Naive thymus-derived CD4-positive, alpha-beta T cell (primary cell): Measurements from ENCODE around the gene DYRK1B. TPM values are rescaled to one million over a fixed set of nuclear protein-coding genes. Genes with fewer than 3 reads are reported as not detected.

Experiments
- ATAC-seq: fragments of 150-1000 bp; cut with Tn5 transposase; 2 replicates; pipeline ENCODE4 v1.10.0; 2021; ENCODE audit warnings: mild to moderate bottlenecking, moderate library complexity
- CTCF ChIA-PET: fragments of 350-600 bp; sonication (Branson Sonifier 250); formaldehyde crosslinking; loops from one replicate; lab custom pipeline; 2021; ENCODE audit warnings: antibody characterized with exemption; lab: Charles Lee
- POLR2A ChIA-PET: fragments of 350-600 bp; sonication (Branson Sonifier 250); formaldehyde crosslinking; loops from one replicate; lab custom pipeline; 2021; ENCODE audit warnings: antibody characterized with exemption, inconsistent platforms; lab: Charles Lee
- DNase-seq, 9 donors: peaks; one replicate each; pipeline versions ENCODE4 v3.0.0 to v3.0.0-alpha.2; 2020 to 2022; ENCODE audit warnings: mixed read lengths in 1 of 9
- H3K27ac ChIP-seq: one replicate; pipeline ENCODE4 v1.7.0; 2013; ENCODE audit warnings: mild to moderate bottlenecking, low read depth, low read length, moderate library complexity
- H3K27me3 ChIP-seq, 2 donors: one replicate each; pipeline ENCODE4 v1.7.0; 2013; ENCODE audit warnings: low read length in 2 of 2, mild to moderate bottlenecking in 2 of 2, moderate library complexity in 2 of 2; ENCODE audit not compliant: control insufficient read depth in 2 of 2, insufficient read depth in 2 of 2
- H3K36me3 ChIP-seq, 3 experiments: 1 replicate in 2 of 3; 2 replicates in 1 of 3; pipeline ENCODE4 v1.7.0; 2013; ENCODE audit warnings: low read length in 3 of 3, mild to moderate bottlenecking in 3 of 3, moderate library complexity in 1 of 3; ENCODE audit not compliant: insufficient read depth in 3 of 3, control insufficient read depth in 2 of 3
- H3K4me1 ChIP-seq, 2 donors: one replicate each; pipeline ENCODE4 v1.7.0; 2013; ENCODE audit warnings: low read length in 2 of 2, mild to moderate bottlenecking in 2 of 2, moderate library complexity in 1 of 2; ENCODE audit not compliant: control insufficient read depth in 2 of 2, insufficient read depth in 2 of 2
- H3K4me3 ChIP-seq: 2 replicates; pipeline ENCODE4 v1.7.0; 2013; ENCODE audit warnings: mild to moderate bottlenecking, low read length
- H3K9me3 ChIP-seq, 3 experiments: 1 replicate in 2 of 3; 2 replicates in 1 of 3; pipeline ENCODE4 v1.7.0; 2013; ENCODE audit warnings: low read length in 3 of 3; ENCODE audit not compliant: control insufficient read depth in 2 of 3
- H3K27ac Mint-ChIP-seq, 9 donors: one replicate each; pipeline ENCODE4 v1.8.0; 2020 to 2022; ENCODE audit warnings: mixed read lengths in 9 of 9, mild to moderate bottlenecking in 8 of 9, moderate library complexity in 5 of 9, inconsistent platforms in 2 of 9
- H3K27me3 Mint-ChIP-seq, 5 donors: one replicate each; pipeline ENCODE4 v1.8.0; 2021 to 2022; ENCODE audit warnings: mixed read lengths in 5 of 5, mild to moderate bottlenecking in 1 of 5
- H3K36me3 Mint-ChIP-seq, 5 donors: one replicate each; pipeline ENCODE4 v1.8.0; 2020 to 2022; ENCODE audit warnings: mixed read lengths in 5 of 5, mild to moderate bottlenecking in 3 of 5, inconsistent platforms in 1 of 5
- H3K4me1 Mint-ChIP-seq, 7 donors: one replicate each; pipeline ENCODE4 v1.8.0; 2020 to 2022; ENCODE audit warnings: mixed read lengths in 7 of 7, mild to moderate bottlenecking in 3 of 7, inconsistent platforms in 1 of 7
- H3K4me3 Mint-ChIP-seq, 10 donors: one replicate each; pipeline ENCODE4 v1.8.0; 2020 to 2022; ENCODE audit warnings: mild to moderate bottlenecking in 10 of 10, mixed read lengths in 10 of 10, moderate library complexity in 6 of 10, inconsistent platforms in 2 of 10
- H3K9me3 Mint-ChIP-seq, 11 donors: one replicate each; pipeline ENCODE4 v1.8.0; 2020 to 2022; ENCODE audit warnings: mixed read lengths in 11 of 11, mild to moderate bottlenecking in 4 of 11, inconsistent platforms in 1 of 11, moderate library complexity in 1 of 11
- intact Hi-C, 2 donors: fragments of 100-400 bp; cut with micrococcal nuclease; formaldehyde crosslinking; loops; one replicate each; pipeline ENCODE4 v1.15.1; 2023
- polyA plus RNA-seq, 2 donors: library from polyadenylated mRNA; unstranded; fragments of 300-500 nt; fragmentation: Illumina TruSeq; gene quantifications; one replicate each; pipeline ENCODE4 v1.2.3, GENCODE V29; 2021
- total RNA-seq, 6 experiments: library from RNA in 5 of 6; stranded (reverse) in 5 of 6; gene quantifications; 1 replicate in 5 of 6; 2 replicates in 1 of 6; pipeline ENCODE4 v1.2.3 and lab custom pipeline; 2021 to 2026

DYRK1B gene
- total and polyA plus RNA-seq, 7 experiments from 2014 or later: 3.0 to 38.9 (median 20.2) TPM

- no peaks in the 10 kb centered on the region for H3K9me3 Mint-ChIP-seq
- Histone ChIP-seq H3K36me3 (peaks cover 0 to 38% (median 0%) of the 10 kb centered on the region in 3 experiments), H3K9me3 (no peaks in the 10 kb centered on the region), H3K4me1 (no peaks in the 10 kb centered on the region), H3K27ac (no peak overlapping the region), H3K27me3 (no peaks in the 10 kb centered on the region), H3K4me3 (no peak overlapping the region)
- no peak overlapping the region for H3K4me3 Mint-ChIP-seq
- no peak for DNase-seq
- ChIA-PET POLR2A (no interaction called here), CTCF (no interaction called here)
- no peak overlapping the region for H3K27ac Mint-ChIP-seq
- ATAC-seq: no peak
- peaks cover 0 to 19% (median 4%) of the 10 kb centered on the region in 5 donors for H3K36me3 Mint-ChIP-seq
- no peaks in the 10 kb centered on the region for H3K27me3 Mint-ChIP-seq
- intact Hi-C loops: no loop called here
- H3K4me1 Mint-ChIP-seq: peaks cover 0 to 1% (median 0%) of the 10 kb centered on the region in 7 donors
Measured at GRCh38 chr19:39871886-39872866, 38.2 kb upstream of the DYRK1B start.

DNA sequence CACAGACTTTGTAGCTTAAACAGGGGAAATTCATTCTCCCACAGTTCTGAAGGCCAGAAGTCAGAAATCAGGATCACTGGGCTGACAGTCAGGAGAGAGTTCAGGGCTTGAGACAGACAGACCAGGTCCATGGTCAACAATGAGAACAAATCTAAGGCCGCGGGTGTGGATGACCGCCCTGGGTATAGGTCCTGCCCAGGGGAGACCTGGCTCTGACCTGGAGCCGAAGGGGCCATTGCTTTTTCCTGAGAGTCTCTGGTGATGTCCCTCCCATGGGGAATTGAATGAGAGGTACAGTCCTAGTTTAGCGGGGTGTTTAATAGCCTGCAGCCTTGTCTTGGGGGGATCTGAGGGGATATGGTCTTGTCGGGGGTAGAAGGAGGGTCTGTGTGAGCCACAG lies 37.4 kb upstream of the DYRK1B start:
- H3K4me3 ChIP-seq: no peak overlapping the region
- no peaks in the 10 kb centered on the region for H3K9me3 Mint-ChIP-seq
- no peaks in the 10 kb centered on the region for H3K27me3 Mint-ChIP-seq
- H3K4me1 ChIP-seq: no peaks in the 10 kb centered on the region
- H3K27ac Mint-ChIP-seq: no peak overlapping the region
- peaks cover 0 to 46% (median 0%) of the 10 kb centered on the region in 3 experiments for H3K36me3 ChIP-seq
- intact Hi-C loops: no loop called here
- H3K27ac ChIP-seq: no peak overlapping the region
- no peak for ATAC-seq
- POLR2A ChIA-PET: no interaction called here
- peaks cover 0 to 25% (median 6%) of the 10 kb centered on the region in 5 donors for H3K36me3 Mint-ChIP-seq
- CTCF ChIA-PET: no interaction called here
- H3K27me3 ChIP-seq: no peaks in the 10 kb centered on the region
- H3K4me1 Mint-ChIP-seq: peaks cover 0 to 2% (median 0%) of the 10 kb centered on the region in 7 donors
- H3K4me3 Mint-ChIP-seq: no peak overlapping the region
- no peaks in the 10 kb centered on the region for H3K9me3 ChIP-seq
- DNase-seq: no peak

GRCh38 chr19:39870171-39870971 lies 36.4 kb upstream of the DYRK1B start:
- DNase-seq: no peak
- ChIA-PET POLR2A (no interaction called here), CTCF (interaction anchor here (1.1 kb wide), 1 partner anchor 100 kb away, joined by 4 read pairs; no protein-coding TSS in a partner anchor)
- no peak overlapping the region for H3K4me3 Mint-ChIP-seq
- no peaks in the 10 kb centered on the region for H3K4me1 ChIP-seq
- H3K27ac ChIP-seq: no peak overlapping the region
- H3K27me3 Mint-ChIP-seq: no peaks in the 10 kb centered on the region
- no peaks in the 10 kb centered on the region for H3K9me3 Mint-ChIP-seq
- intact Hi-C loops: no loop called here
- no peak for ATAC-seq
- peaks cover 0 to 2% (median 0%) of the 10 kb centered on the region in 7 donors for H3K4me1 Mint-ChIP-seq
- H3K36me3 Mint-ChIP-seq: peaks cover 0 to 31% (median 12%) of the 10 kb centered on the region in 5 donors
- H3K9me3 ChIP-seq: no peaks in the 10 kb centered on the region
- peak overlapping the region in 1 of 9 donors; percentile 76 for H3K27ac Mint-ChIP-seq
- no peaks in the 10 kb centered on the region for H3K27me3 ChIP-seq
- H3K4me3 ChIP-seq: no peak overlapping the region
- H3K36me3 ChIP-seq: peaks cover 0 to 51% (median 0%) of the 10 kb centered on the region in 3 experiments

DNA sequence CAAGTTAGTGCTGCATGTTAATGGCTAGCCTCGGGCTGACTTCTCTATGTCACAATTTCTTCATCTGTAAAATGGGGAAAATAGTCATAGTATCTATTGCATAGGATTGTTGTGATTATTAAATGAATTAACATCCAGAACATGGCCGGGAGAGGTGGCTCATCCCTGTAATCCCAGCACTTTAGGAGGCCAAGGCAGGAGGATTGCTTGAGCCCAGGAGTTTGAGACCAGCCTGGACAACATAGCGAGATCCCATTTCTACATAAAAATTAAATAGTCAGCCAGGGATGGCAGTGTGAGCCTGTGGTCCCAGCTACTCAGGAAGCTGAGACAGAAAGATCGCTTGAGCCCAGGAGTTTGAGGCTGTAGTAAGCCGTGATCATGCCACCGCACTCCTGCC lies 34.0 kb upstream of the DYRK1B start:
- ChIA-PET CTCF (no interaction called here), POLR2A (interaction anchor here (0.7 kb wide), 1 partner anchor 16 kb away, joined by 3 read pairs; no protein-coding TSS in a partner anchor)
- peaks cover 0 to 4% (median 0%) of the 10 kb centered on the region in 7 donors for H3K4me1 Mint-ChIP-seq
- no peaks in the 10 kb centered on the region for H3K27me3 Mint-ChIP-seq
- ATAC-seq (no peak), DNase-seq (no peak)
- H3K27me3 ChIP-seq: no peaks in the 10 kb centered on the region
- no peak overlapping the region for H3K4me3 ChIP-seq
- H3K27ac Mint-ChIP-seq: no peak overlapping the region
- no peak overlapping the region for H3K27ac ChIP-seq
- no peak overlapping the region for H3K4me3 Mint-ChIP-seq
- H3K36me3 Mint-ChIP-seq: peaks cover 0 to 40% (median 12%) of the 10 kb centered on the region in 5 donors
- H3K4me1 ChIP-seq: no peaks in the 10 kb centered on the region
- intact Hi-C loops: no loop called here
- H3K9me3 Mint-ChIP-seq: no peaks in the 10 kb centered on the region
- H3K9me3 ChIP-seq: no peaks in the 10 kb centered on the region
- peaks cover 0 to 35% (median 0%) of the 10 kb centered on the region in 3 experiments for H3K36me3 ChIP-seq

DNA sequence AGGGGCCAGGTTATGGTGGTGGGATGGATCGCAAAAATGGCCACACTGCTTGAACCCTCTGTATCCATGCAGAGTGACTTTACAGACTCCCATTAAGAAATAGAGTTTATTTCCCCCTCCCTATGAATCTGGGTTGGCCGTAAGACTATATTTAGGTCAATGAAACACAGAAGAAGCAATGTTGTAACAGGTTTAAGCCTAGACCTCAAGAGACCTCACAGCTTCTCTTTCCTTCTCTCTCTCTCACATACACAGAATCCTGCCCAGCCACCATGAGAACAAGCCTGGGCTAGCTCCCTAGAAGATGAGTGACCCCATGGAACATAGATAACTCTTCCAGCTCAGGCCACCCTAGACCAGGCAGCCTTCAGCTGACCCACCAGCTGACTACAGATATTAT lies 33.2 kb upstream of the DYRK1B start:
- ATAC-seq: no peak
- no peaks in the 10 kb centered on the region for H3K9me3 ChIP-seq
- no peaks in the 10 kb centered on the region for H3K27me3 ChIP-seq
- H3K4me1 ChIP-seq: no peaks in the 10 kb centered on the region
- POLR2A ChIA-PET: interaction anchor here (0.7 kb wide), 1 partner anchor 15 kb away, joined by 3 read pairs; no protein-coding TSS in a partner anchor
- no peak for DNase-seq
- CTCF ChIA-PET: no interaction called here
- no peaks in the 10 kb centered on the region for H3K27me3 Mint-ChIP-seq
- H3K27ac Mint-ChIP-seq: peak overlapping the region in 1 of 9 donors; percentile 7
- H3K27ac ChIP-seq: no peak overlapping the region
- H3K4me1 Mint-ChIP-seq: peaks cover 0 to 4% (median 0%) of the 10 kb centered on the region in 7 donors
- no peak overlapping the region for H3K4me3 Mint-ChIP-seq
- intact Hi-C loops: no loop called here
- H3K36me3 ChIP-seq: peaks cover 0 to 32% (median 0%) of the 10 kb centered on the region in 3 experiments
- peaks cover 0 to 41% (median 12%) of the 10 kb centered on the region in 5 donors for H3K36me3 Mint-ChIP-seq
- no peak overlapping the region for H3K4me3 ChIP-seq
- H3K9me3 Mint-ChIP-seq: no peaks in the 10 kb centered on the region

DNA sequence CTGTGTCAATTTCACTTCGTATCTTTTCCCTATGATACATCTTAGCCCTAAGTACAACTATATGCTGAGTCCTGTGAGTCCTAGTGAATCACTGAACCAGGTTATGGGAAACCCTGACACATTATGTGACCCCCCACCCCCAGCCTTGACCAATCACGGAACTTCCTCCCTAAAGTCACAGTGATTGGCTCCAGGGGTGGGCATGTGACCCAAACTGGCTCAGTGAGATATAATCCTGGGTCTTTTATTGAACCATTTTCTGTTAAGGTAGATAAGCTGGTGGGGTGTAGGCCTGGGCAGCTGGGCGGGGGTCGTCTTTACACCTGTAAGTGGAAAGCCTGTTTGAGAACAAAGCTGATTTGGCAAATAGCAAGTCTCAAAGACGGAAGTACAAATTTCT lies 32.0 kb upstream of the DYRK1B start:
- Mint-ChIP-seq H3K9me3 (no peaks in the 10 kb centered on the region), H3K36me3 (peaks cover 0 to 45% (median 12%) of the 10 kb centered on the region in 5 donors), H3K27ac (peak overlapping the region in 1 of 9 donors; percentile 39), H3K4me3 (no peak overlapping the region), H3K4me1 (peaks cover 0 to 4% (median 0%) of the 10 kb centered on the region in 7 donors), H3K27me3 (no peaks in the 10 kb centered on the region)
- Histone ChIP-seq H3K4me3 (no peak overlapping the region), H3K4me1 (no peaks in the 10 kb centered on the region), H3K9me3 (no peaks in the 10 kb centered on the region), H3K36me3 (peaks cover 0 to 27% (median 0%) of the 10 kb centered on the region in 3 experiments), H3K27ac (no peak overlapping the region), H3K27me3 (no peaks in the 10 kb centered on the region)
- intact Hi-C loops: no loop called here
- ChIA-PET CTCF (interaction anchor here (0.6 kb wide), 1 partner anchor 337 kb away, joined by 3 read pairs; no protein-coding TSS in a partner anchor), POLR2A (interaction anchor here (0.8 kb wide), 1 partner anchor 14 kb away, joined by 3 read pairs; no protein-coding TSS in a partner anchor)
- ATAC-seq (no peak), DNase-seq (no peak)
